Tibial nerve (tissue), 4 donors: ENCODE data around the gene FOXE1.

Experiments used
- CTCF ChIP-seq, 5 experiments: fragments of 200-600 bp in 3 of 5; fragments of 450-650 bp in 2 of 5; sonication (generic) in 3 of 5; IDR thresholded peaks; one replicate each; pipeline ENCODE4 v1.5.1; 2016 to 2019; ENCODE audit warnings: antibody characterized with exemption in 5 of 5, mild to moderate bottlenecking in 3 of 5, moderate library complexity in 2 of 5
- EP300 ChIP-seq, 2 donors: sonication (generic); formaldehyde crosslinking; IDR thresholded peaks; one replicate each; pipeline ENCODE4 v1.6.1; 2017; ENCODE audit warnings: antibody characterized with exemption in 2 of 2, mild to moderate bottlenecking in 1 of 2
- POLR2A ChIP-seq, 2 donors: fragments of 450-650 bp; IDR thresholded peaks; one replicate each; pipeline ENCODE4 v1.6.1; 2017; ENCODE audit warnings: antibody characterized with exemption in 2 of 2, mild to moderate bottlenecking in 2 of 2, moderate library complexity in 2 of 2

GRCh38 chr9:97900738-97901565, 47.9 kb downstream of the FOXE1 start:
- peak; percentile 55 to 69 (median 64) for TF ChIP-seq CTCF (IDR thresholded peaks at IDR 0.05)
- no peak for TF ChIP-seq POLR2A (IDR thresholded peaks at IDR 0.05)
- TF ChIP-seq EP300 (IDR thresholded peaks at IDR 0.05) = no peak
